Testis (tissue), 2 donors: Measurements from ENCODE around the gene ZC3H12D.

ENCODE experiments used
- CTCF ChIP-seq, 3 experiments: fragments of 450-650 bp in 2 of 3; fragments of 200-600 bp in 1 of 3; sonication (generic) in 1 of 3; IDR thresholded peaks; one replicate each; pipeline ENCODE4 v1.5.1; 2016 to 2019; ENCODE audit warnings: antibody characterized with exemption in 3 of 3, mild to moderate bottlenecking in 2 of 3, moderate library complexity in 1 of 3
- POLR2A ChIP-seq: fragments of 450-650 bp; IDR thresholded peaks from one replicate; pipeline ENCODE4 v1.6.1; 2017; ENCODE audit warnings: antibody characterized with exemption, mild to moderate bottlenecking, moderate library complexity

- no peak for TF ChIP-seq CTCF (IDR thresholded peaks at IDR 0.05)
- TF ChIP-seq POLR2A: no peak
Measured at GRCh38 chr6:149459761-149460160, 25.1 kb downstream of the ZC3H12D start.
